BLaER1 (cell line): ENCODE results near the gene KIAA0586.
A peak's percentile ranks its signal among the peaks of the same experiment; 100 is the strongest.
"Not testable (repeated sequence)": the region's sequence is repeated elsewhere in the genome, so short reads cannot be mapped to it uniquely, and the experiment has no call there.

Experiments
- H3K27ac ChIP-seq: shearing (Covaris generic); formaldehyde crosslinking; 2 replicates; pipeline ENCODE4 v1.8.1; 2022
- H3K27me3 ChIP-seq: shearing (Covaris generic); formaldehyde crosslinking; 2 replicates; pipeline ENCODE4 v1.8.1; 2022
- H3K36me3 ChIP-seq: shearing (Covaris generic); formaldehyde crosslinking; 2 replicates; pipeline ENCODE4 v1.8.1; 2022
- H3K4me1 ChIP-seq: shearing (Covaris generic); formaldehyde crosslinking; 2 replicates; pipeline ENCODE4 v1.8.1; 2022
- H3K4me2 ChIP-seq: shearing (Covaris generic); formaldehyde crosslinking; 2 replicates; pipeline ENCODE4 v1.8.1; 2022
- H3K4me3 ChIP-seq: shearing (Covaris generic); formaldehyde crosslinking; 2 replicates; pipeline ENCODE4 v1.8.1; 2022
- H3K9ac ChIP-seq: shearing (Covaris generic); formaldehyde crosslinking; 2 replicates; pipeline ENCODE4 v1.8.1; 2022
- H3K9me3 ChIP-seq: shearing (Covaris generic); formaldehyde crosslinking; 2 replicates; pipeline ENCODE4 v1.8.1; 2022
- H4K20me1 ChIP-seq: shearing (Covaris generic); formaldehyde crosslinking; 2 replicates; pipeline ENCODE4 v1.8.1; 2022
- Cebpa-rat ChIP-seq: shearing (Covaris generic); IDR thresholded peaks from 2 replicates; pipeline ENCODE4 v1.8.1; 2022

Gene KIAA0586

GRCh38 chr14:58414845-58415244 lies 12.7 kb upstream of the KIAA0586 start:
- H3K4me2 ChIP-seq: no peak overlapping the region
- TF ChIP-seq Cebpa-rat: no peak
- H3K9me3 ChIP-seq: peaks cover 10% of the 10 kb centered on the region
- H4K20me1 ChIP-seq: peaks cover 12% of the 10 kb centered on the region
- H3K27me3 ChIP-seq: no peaks in the 10 kb centered on the region
- H3K9ac ChIP-seq: no peak overlapping the region
- H3K27ac ChIP-seq: no peak overlapping the region
- no peaks in the 10 kb centered on the region for H3K4me1 ChIP-seq
- no peak overlapping the region for H3K4me3 ChIP-seq
- peaks cover 85% of the 10 kb centered on the region for H3K36me3 ChIP-seq

DNA sequence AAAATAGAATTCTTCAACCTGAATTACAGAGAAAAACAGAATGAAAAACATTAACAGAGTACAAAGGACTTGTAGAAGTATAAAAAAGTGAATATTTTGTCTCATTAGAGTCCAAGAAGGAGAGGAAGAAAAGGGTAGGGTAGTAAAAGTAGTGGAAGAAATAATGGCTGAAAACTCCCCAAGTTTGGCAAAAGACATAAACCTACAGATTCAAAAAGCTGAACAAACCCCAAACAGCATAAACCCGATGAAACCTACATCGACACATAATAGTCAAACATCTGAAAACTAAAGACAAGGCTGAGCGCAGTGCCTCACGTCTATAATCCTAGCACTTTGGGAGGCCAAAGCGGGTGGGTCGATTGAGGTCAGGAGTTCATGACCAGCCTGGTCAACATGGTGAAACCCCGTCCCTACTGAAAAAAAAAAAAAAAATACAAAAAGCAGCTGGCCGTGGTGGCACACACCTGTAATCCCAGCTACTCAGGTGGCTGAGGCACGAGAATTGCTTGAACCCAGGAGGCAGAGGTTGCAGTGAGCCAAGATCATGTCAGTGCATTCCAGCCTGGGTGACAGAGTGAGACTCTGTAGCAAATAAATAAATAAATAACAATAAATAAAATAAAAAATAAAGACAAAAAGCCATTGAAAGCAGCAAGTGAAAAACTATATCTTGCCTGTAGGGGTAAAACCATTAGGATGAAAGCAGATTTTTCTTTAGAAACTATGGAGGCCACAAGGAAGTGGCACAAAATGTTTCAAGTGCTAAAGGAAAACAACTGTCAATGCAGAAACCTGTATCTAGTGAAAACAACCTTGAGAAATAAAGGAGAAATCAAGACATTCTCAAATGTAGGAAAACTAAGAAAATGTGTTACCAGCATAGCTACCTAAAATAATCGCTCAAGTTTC lies 11.6 kb upstream of the KIAA0586 start:
- no peak for TF ChIP-seq Cebpa-rat
- Histone ChIP-seq H3K9ac (no peak overlapping the region), H3K36me3 (peaks cover 85% of the 10 kb centered on the region), H3K4me1 (no peaks in the 10 kb centered on the region), H4K20me1 (peaks cover 17% of the 10 kb centered on the region), H3K27me3 (no peaks in the 10 kb centered on the region), H3K4me2 (no peak overlapping the region), H3K27ac (no peak overlapping the region), H3K4me3 (no peak overlapping the region), H3K9me3 (peaks cover 10% of the 10 kb centered on the region)

- not testable (repeated sequence) for H3K9me3 ChIP-seq, H3K4me2 ChIP-seq, H3K4me3 ChIP-seq, H3K27ac ChIP-seq, H3K27me3 ChIP-seq, H3K9ac ChIP-seq, H3K4me1 ChIP-seq
- Histone ChIP-seq H3K36me3 (peaks cover 85% of the 10 kb centered on the region), H4K20me1 (peaks cover 25% of the 10 kb centered on the region)
Measured at GRCh38 chr14:58416934-58417333, 10.6 kb upstream of the KIAA0586 start.

DNA sequence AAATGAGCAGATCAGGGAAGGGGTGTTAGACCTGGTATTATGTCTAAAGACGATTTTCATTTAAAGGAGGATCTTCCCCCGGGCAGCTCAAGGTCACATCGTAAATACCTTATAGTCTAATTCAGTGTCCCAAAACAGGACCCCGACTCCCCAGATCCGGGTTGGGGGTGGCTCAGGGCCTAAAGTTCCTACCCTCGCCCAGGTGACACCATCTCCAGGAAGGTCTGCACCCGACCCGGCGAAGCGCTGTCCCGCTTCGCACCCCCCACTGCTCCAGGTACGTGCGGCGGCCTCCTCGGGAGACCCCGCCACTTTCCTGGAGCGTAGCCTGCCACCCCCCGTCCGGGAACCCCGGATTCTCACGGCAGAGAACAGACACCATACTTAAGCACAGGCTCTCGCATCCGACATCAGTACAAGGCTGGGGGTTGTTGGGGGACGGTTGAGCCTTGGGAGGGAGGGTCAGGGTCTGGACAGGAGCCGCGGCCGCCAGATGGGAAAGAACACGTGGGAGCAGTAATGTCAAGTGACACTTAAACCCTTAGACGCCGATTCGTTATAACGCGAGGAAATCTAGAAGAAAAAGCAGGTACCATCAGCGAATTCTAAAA lies 744 bp upstream of the KIAA0586 start:
- Histone ChIP-seq H4K20me1 (peaks cover 6% of the 10 kb centered on the region; the same call in 1 of the 2 replicates), H3K4me2 (peak overlapping the region; percentile 86), H3K36me3 (peaks cover 40% of the 10 kb centered on the region), H3K27me3 (no peaks in the 10 kb centered on the region), H3K27ac (peak overlapping the region; percentile 99), H3K9me3 (no peaks in the 10 kb centered on the region), H3K4me3 (peak overlapping the region; percentile 89), H3K4me1 (peaks cover 37% of the 10 kb centered on the region), H3K9ac (peak overlapping the region; percentile 98)
- TF ChIP-seq Cebpa-rat: no peak

- TF ChIP-seq Cebpa-rat: no peak
- Histone ChIP-seq H3K4me1 (peaks cover 37% of the 10 kb centered on the region), H3K27ac (peak overlapping the region; percentile 99), H3K9ac (peak overlapping the region; percentile 98), H3K27me3 (no peaks in the 10 kb centered on the region), H3K4me3 (peak overlapping the region; percentile 89), H4K20me1 (peaks cover 6% of the 10 kb centered on the region; the same call in 1 of the 2 replicates), H3K36me3 (peaks cover 41% of the 10 kb centered on the region), H3K9me3 (no peaks in the 10 kb centered on the region), H3K4me2 (peak overlapping the region; percentile 88)
Measured at GRCh38 chr14:58428118-58428683, 682 bp downstream of the KIAA0586 start.

- 0 out of 2 replicates have a peak overlapping the region, but pooled peaks have one; percentile 2 for H3K9ac ChIP-seq
- no peaks in the 10 kb centered on the region for H4K20me1 ChIP-seq
- H3K36me3 ChIP-seq: peaks cover 38% of the 10 kb centered on the region
- no peak overlapping the region for H3K27ac ChIP-seq
- H3K4me1 ChIP-seq: peaks cover 37% of the 10 kb centered on the region
- TF ChIP-seq Cebpa-rat: no peak
- H3K27me3 ChIP-seq: no peaks in the 10 kb centered on the region
- H3K4me2 ChIP-seq: peak overlapping the region; percentile 88
- H3K4me3 ChIP-seq: no peak overlapping the region
- H3K9me3 ChIP-seq: no peaks in the 10 kb centered on the region
Measured at GRCh38 chr14:58430156-58430555, 2.6 kb downstream of the KIAA0586 start.

GRCh38 chr14:58439476-58439875 lies 12.0 kb downstream of the KIAA0586 start:
- Histone ChIP-seq H3K4me3 (no peak overlapping the region), H4K20me1 (no peaks in the 10 kb centered on the region)

DNA sequence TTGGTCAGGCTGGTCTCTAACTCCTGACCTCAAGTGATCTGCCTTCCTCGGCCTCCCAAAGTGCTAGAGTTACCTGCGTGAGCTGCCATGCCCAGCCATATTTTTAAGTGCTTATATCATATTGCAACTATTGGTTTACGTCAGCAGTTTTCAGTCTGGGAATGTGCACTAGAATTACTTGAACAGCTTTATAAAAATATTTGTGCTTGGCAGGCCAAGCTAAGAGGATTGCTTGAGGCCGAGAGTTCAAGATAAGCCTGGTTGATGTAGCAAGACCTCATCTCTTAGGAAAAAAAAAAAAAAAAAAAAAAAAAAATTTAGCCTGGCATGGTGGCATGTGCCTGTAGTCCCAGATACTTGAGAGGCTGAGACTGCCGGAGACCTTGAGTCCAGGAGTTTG lies 17.1 kb downstream of the KIAA0586 start:
- H4K20me1 ChIP-seq: no peaks in the 10 kb centered on the region
- TF ChIP-seq Cebpa-rat: no peak
- H3K27ac ChIP-seq: no peak overlapping the region
- no peaks in the 10 kb centered on the region for H3K4me1 ChIP-seq
- H3K27me3 ChIP-seq: no peaks in the 10 kb centered on the region
- H3K4me2 ChIP-seq: no peak overlapping the region
- no peak overlapping the region for H3K9ac ChIP-seq
- H3K4me3 ChIP-seq: no peak overlapping the region
- H3K36me3 ChIP-seq: peaks cover 77% of the 10 kb centered on the region
- H3K9me3 ChIP-seq: no peaks in the 10 kb centered on the region

More at GRCh38 chr14:58439476-58439875, 12.0 kb downstream of the KIAA0586 start:
- TF ChIP-seq Cebpa-rat: no peak
- H3K27me3 ChIP-seq: no peaks in the 10 kb centered on the region
- no peaks in the 10 kb centered on the region for H3K4me1 ChIP-seq
- no peak overlapping the region for H3K4me2 ChIP-seq
- no peak overlapping the region for H3K27ac ChIP-seq
- peaks cover 86% of the 10 kb centered on the region for H3K36me3 ChIP-seq
- H3K9me3 ChIP-seq: no peaks in the 10 kb centered on the region
- H3K9ac ChIP-seq: no peak overlapping the region

- no peak overlapping the region for H3K4me2 ChIP-seq
Measured at GRCh38 chr14:58455593-58456265, 28.2 kb downstream of the KIAA0586 start.

More at GRCh38 chr14:58455593-58456265, 28.2 kb downstream of the KIAA0586 start:
- H3K9ac ChIP-seq: no peak overlapping the region
- TF ChIP-seq Cebpa-rat: no peak
- no peaks in the 10 kb centered on the region for H3K4me1 ChIP-seq
- H3K27ac ChIP-seq: no peak overlapping the region
- no peaks in the 10 kb centered on the region for H3K27me3 ChIP-seq
- H4K20me1 ChIP-seq: no peaks in the 10 kb centered on the region
- H3K9me3 ChIP-seq: no peaks in the 10 kb centered on the region
- no peak overlapping the region for H3K4me3 ChIP-seq
- H3K36me3 ChIP-seq: peaks cover 68% of the 10 kb centered on the region
